Measurements from ENCODE around the gene ETDB. TPM values are rescaled to one million over a fixed set of nuclear protein-coding genes. Genes with fewer than 3 reads are reported as not detected.

ETDB gene
- total and polyA plus RNA-seq, 2 of the 4 experiments (the other 2 are of a cell fraction): not detected

GRCh38 chrX:135089126-135089525 lies 31.2 kb downstream of the ETDB start:
- DNase-seq (no peak), ATAC-seq (ENCODE audit: low read depth) (no peak)
- peaks cover 6% of the 10 kb centered on the region; the same call in 1 of the 2 replicates for H3K27me3 ChIP-seq (ENCODE audit: control insufficient read depth, insufficient read depth, low read length)
- H4K8ac ChIP-seq (ENCODE audit: low read depth in 2 of 2, low read length in 2 of 2): no peak overlapping the region
- no peak overlapping the region for H3K4ac ChIP-seq (ENCODE audit: low read depth, low read length)
- TF ChIP-seq MXI1 (IDR thresholded peaks at IDR 0.05; ENCODE audit: borderline replicate concordance, low read depth, low read length) (no peak), RCOR1 (IDR thresholded peaks at IDR 0.05; ENCODE audit: insufficient replicate concordance, low read length) (no peak), FOS (IDR thresholded peaks at IDR 0.05; ENCODE audit: low read depth, low read length) (no peak), RAD21 (IDR thresholded peaks at IDR 0.05; ENCODE audit: low read length) (no peak), SMC3 (IDR thresholded peaks at IDR 0.05; ENCODE audit: low read depth, low read length) (no peak), POLR2A (IDR thresholded peaks at IDR 0.05; ENCODE audit: low read depth, low read length) (no peak), MAFK (IDR thresholded peaks at IDR 0.05; ENCODE audit: low read depth, low read length) (no peak), ELK1 (IDR thresholded peaks at IDR 0.05; ENCODE audit: borderline replicate concordance, low read depth, low read length) (no peak), BHLHE40 (IDR thresholded peaks at IDR 0.05; ENCODE audit: low read depth, low read length) (no peak), RFX5 (IDR thresholded peaks at IDR 0.05; ENCODE audit: low read depth, low read length) (no peak), CEBPB (IDR thresholded peaks at IDR 0.05; ENCODE audit: low read depth, low read length) (no peak), NFE2L2 (IDR thresholded peaks at IDR 0.05; ENCODE audit: low read depth, low read length) (no peak), CHD1 (IDR thresholded peaks at IDR 0.05; ENCODE audit: low read depth, low read length) (no peak), MAZ (IDR thresholded peaks at IDR 0.05; ENCODE audit: borderline replicate concordance, low read depth, low read length) (no peak)
- TF ChIP-seq, protein P1, sequence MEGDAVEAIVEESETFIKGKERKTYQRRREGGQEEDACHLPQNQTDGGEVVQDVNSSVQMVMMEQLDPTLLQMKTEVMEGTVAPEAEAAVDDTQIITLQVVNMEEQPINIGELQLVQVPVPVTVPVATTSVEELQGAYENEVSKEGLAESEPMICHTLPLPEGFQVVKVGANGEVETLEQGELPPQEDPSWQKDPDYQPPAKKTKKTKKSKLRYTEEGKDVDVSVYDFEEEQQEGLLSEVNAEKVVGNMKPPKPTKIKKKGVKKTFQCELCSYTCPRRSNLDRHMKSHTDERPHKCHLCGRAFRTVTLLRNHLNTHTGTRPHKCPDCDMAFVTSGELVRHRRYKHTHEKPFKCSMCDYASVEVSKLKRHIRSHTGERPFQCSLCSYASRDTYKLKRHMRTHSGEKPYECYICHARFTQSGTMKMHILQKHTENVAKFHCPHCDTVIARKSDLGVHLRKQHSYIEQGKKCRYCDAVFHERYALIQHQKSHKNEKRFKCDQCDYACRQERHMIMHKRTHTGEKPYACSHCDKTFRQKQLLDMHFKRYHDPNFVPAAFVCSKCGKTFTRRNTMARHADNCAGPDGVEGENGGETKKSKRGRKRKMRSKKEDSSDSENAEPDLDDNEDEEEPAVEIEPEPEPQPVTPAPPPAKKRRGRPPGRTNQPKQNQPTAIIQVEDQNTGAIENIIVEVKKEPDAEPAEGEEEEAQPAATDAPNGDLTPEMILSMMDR (conservative IDR thresholded peaks at IDR 0.05; ENCODE audit: low read depth, low read length): no peak
- TF ChIP-seq, protein P2, sequence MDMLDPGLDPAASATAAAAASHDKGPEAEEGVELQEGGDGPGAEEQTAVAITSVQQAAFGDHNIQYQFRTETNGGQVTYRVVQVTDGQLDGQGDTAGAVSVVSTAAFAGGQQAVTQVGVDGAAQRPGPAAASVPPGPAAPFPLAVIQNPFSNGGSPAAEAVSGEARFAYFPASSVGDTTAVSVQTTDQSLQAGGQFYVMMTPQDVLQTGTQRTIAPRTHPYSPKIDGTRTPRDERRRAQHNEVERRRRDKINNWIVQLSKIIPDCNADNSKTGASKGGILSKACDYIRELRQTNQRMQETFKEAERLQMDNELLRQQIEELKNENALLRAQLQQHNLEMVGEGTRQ (IDR thresholded peaks at IDR 0.05; ENCODE audit: low read depth, low read length): no peak
- H2AFZ ChIP-seq (replicated peaks; ENCODE audit: low read length, poor library complexity): no peak overlapping the region
- intact Hi-C loops (cut with micrococcal nuclease): no loop called here
- H2BK5ac ChIP-seq (ENCODE audit: low read depth, low read length, poor library complexity, severe bottlenecking): no peak overlapping the region
- H3K9me3 ChIP-seq (ENCODE audit: control insufficient read depth, insufficient read depth, low read length): no peaks in the 10 kb centered on the region
- H3K4me3 ChIP-seq (ENCODE audit: insufficient read depth, low read depth, low read length): no peak overlapping the region
- H3K14ac ChIP-seq (replicated peaks; ENCODE audit: low read depth, low read length): no peak overlapping the region
- H3K79me1 ChIP-seq (ENCODE audit: low read depth in 1 of 2, low read length in 2 of 2): no peaks in the 10 kb centered on the region
- no peak overlapping the region for H3K9ac ChIP-seq (ENCODE audit: low read depth, low read length)
- H2BK20ac ChIP-seq (ENCODE audit: low read depth, low read length): no peak overlapping the region
- H2AK9ac ChIP-seq (replicated peaks; ENCODE audit: low read depth, low read length, poor library complexity): no peak overlapping the region
- POLR2A ChIA-PET (ENCODE audit: unreplicated experiment): no interaction called here
- H3K4me2 ChIP-seq (ENCODE audit: low read depth, low read length): no peak overlapping the region
- in situ Hi-C loops (cut with MboI; ENCODE audit: low sequenced_read_pairs): no loop called here
- dilution Hi-C loops (cut with HindIII; ENCODE audit: low sequenced_read_pairs, unreplicated experiment): no loop called here
- no peak overlapping the region for H4K91ac ChIP-seq (ENCODE audit: insufficient read depth, low read depth, low read length)
- WGBS, 2 experiments (ENCODE audit: extremely low coverage in 2 of 2, insufficient read length in 1 of 2): no CpG with 5 or more reads among the region's 3 CpGs
- no peak overlapping the region for H3K56ac ChIP-seq (ENCODE audit: extremely low read depth, insufficient read depth, low read length)
- H3K27ac ChIP-seq (ENCODE audit: insufficient read depth, low read length): no peak overlapping the region
- no peaks in the 10 kb centered on the region for H3K4me1 ChIP-seq (ENCODE audit: control insufficient read depth, insufficient read depth, low read length)
- H2BK120ac ChIP-seq (ENCODE audit: low read depth, low read length): no peak overlapping the region
- CTCF ChIA-PET: no interaction called here
- no peak overlapping the region for H3K23ac ChIP-seq (ENCODE audit: low read depth, low read length)
- no peak overlapping the region for H3K18ac ChIP-seq (ENCODE audit: low read depth, low read length)
- no peaks in the 10 kb centered on the region for H4K20me1 ChIP-seq (ENCODE audit: insufficient read depth, low read length)
- no peak overlapping the region for H2BK15ac ChIP-seq (ENCODE audit: low read depth, low read length)
- H3K36me3 ChIP-seq (ENCODE audit: control insufficient read depth, insufficient read depth, low read length): no peaks in the 10 kb centered on the region
- no peaks in the 10 kb centered on the region for H3K9me1 ChIP-seq (ENCODE audit: insufficient read depth, low read length)
- BruUV-seq (replicated peaks): no TSS peak
- no peak overlapping the region for H4K5ac ChIP-seq (ENCODE audit: low read depth, low read length)
- H2AK5ac ChIP-seq (ENCODE audit: low read depth, low read length): no peak overlapping the region

All from IMR-90 (cell line).